WTC11 (cell line): ENCODE results near the gene CPNE4. TPM values are rescaled to one million over a fixed set of nuclear protein-coding genes. Genes with fewer than 3 reads are reported as not detected.

ENCODE experiments used
- ATAC-seq: fragments of 200-7000 bp; cut with Tn5 transposase; 2 replicates; pipeline ENCODE4 v1.10.0; 2021; ENCODE audit warnings: mild to moderate bottlenecking, moderate library complexity
- CTCF ChIA-PET: fragments of 300-600 bp; sonication (Branson Sonifier 250); formaldehyde crosslinking; loops from one replicate; lab custom pipeline; 2021; ENCODE audit warnings: antibody characterized with exemption; lab: Charles Lee
- POLR2A ChIA-PET: fragments of 350-600 bp; sonication (Branson Sonifier 250); formaldehyde crosslinking; loops from one replicate; lab custom pipeline; 2021; ENCODE audit warnings: antibody characterized with exemption; lab: Charles Lee
- DNase-seq: peaks from one replicate; pipeline ENCODE4 v3.0.0; 2021; ENCODE audit warnings: low spot score
- H3K27ac Mint-ChIP-seq: 2 replicates; pipeline ENCODE4 v1.8.0; 2021; ENCODE audit warnings: mixed read lengths
- H3K27me3 Mint-ChIP-seq: 2 replicates; pipeline ENCODE4 v1.8.0; 2021; ENCODE audit warnings: low read depth, mild to moderate bottlenecking, moderate library complexity, mixed read lengths
- H3K36me3 Mint-ChIP-seq: 2 replicates; pipeline ENCODE4 v1.8.0; 2021; ENCODE audit warnings: mixed read lengths
- H3K4me1 Mint-ChIP-seq: 2 replicates; pipeline ENCODE4 v1.8.0; 2022; ENCODE audit warnings: mixed read lengths
- H3K4me3 Mint-ChIP-seq: 2 replicates; pipeline ENCODE4 v1.8.0; 2021; ENCODE audit warnings: mild to moderate bottlenecking, moderate library complexity, mixed read lengths
- H3K9me3 Mint-ChIP-seq: 2 replicates; pipeline ENCODE4 v1.8.0; 2021; ENCODE audit warnings: mixed read lengths
- CBFB ChIP-seq: sonication (generic); formaldehyde crosslinking; IDR thresholded peaks from 2 replicates; pipeline ENCODE4 v1.8.1; 2022; ENCODE audit warnings: mild to moderate bottlenecking, low read depth, missing genetic modification reagents
- CREB1 ChIP-seq: sonication (generic); formaldehyde crosslinking; IDR thresholded peaks from 2 replicates; pipeline ENCODE4 v1.8.0; 2023; ENCODE audit warnings: mild to moderate bottlenecking, missing genetic modification reagents
- FOXJ3 ChIP-seq: sonication (generic); formaldehyde crosslinking; IDR thresholded peaks from 2 replicates; pipeline ENCODE4 v1.9.0; 2021; ENCODE audit warnings: missing genetic modification reagents, mild to moderate bottlenecking, borderline replicate concordance
- IRF2 ChIP-seq: sonication (generic); formaldehyde crosslinking; IDR thresholded peaks from 2 replicates; pipeline ENCODE4 v1.8.0; 2022; ENCODE audit warnings: low read depth, missing genetic modification reagents, borderline replicate concordance
- MXD4 ChIP-seq: fragments of 250-450 bp; sonication (Bioruptor Pico); IDR thresholded peaks from 2 replicates; pipeline ENCODE4 v1.8.0; 2021; ENCODE audit warnings: mild to moderate bottlenecking, moderate library complexity, borderline replicate concordance
- TCF7 ChIP-seq: sonication (generic); formaldehyde crosslinking; IDR thresholded peaks from 2 replicates; pipeline ENCODE4 v1.8.0; 2022; ENCODE audit warnings: mild to moderate bottlenecking, low read depth, missing genetic modification reagents, moderate library complexity
- ZNF396 ChIP-seq: fragments of 250-450 bp; sonication (Bioruptor Pico); IDR thresholded peaks from 2 replicates; pipeline ENCODE4 v1.8.0; 2021; ENCODE audit warnings: mild to moderate bottlenecking, moderate library complexity, borderline replicate concordance
- total RNA-seq: library from RNA; stranded (reverse); gene quantifications from 3 replicates; pipeline ENCODE4 v1.2.3, GENCODE V29; 2021
- TF ChIP-seq, protein P1 (sequence below): sonication (generic); formaldehyde crosslinking; conservative IDR thresholded peaks from 2 replicates; pipeline ENCODE4 v1.8.1; 2022; ENCODE audit warnings: mild to moderate bottlenecking, missing genetic modification reagents
- TF ChIP-seq, protein P2 (sequence below): sonication (generic); formaldehyde crosslinking; IDR thresholded peaks from 2 replicates; pipeline ENCODE4 v1.8.0; 2022; ENCODE audit warnings: mild to moderate bottlenecking, missing genetic modification reagents
- TF ChIP-seq, protein P3 (sequence below): sonication (generic); formaldehyde crosslinking; IDR thresholded peaks from 2 replicates; pipeline ENCODE4 v1.8.0; 2022; ENCODE audit warnings: missing genetic modification reagents
- TF ChIP-seq, protein P4 (sequence below): sonication (generic); formaldehyde crosslinking; conservative IDR thresholded peaks from 2 replicates; pipeline ENCODE4 v1.8.1; 2023; ENCODE audit warnings: mild to moderate bottlenecking, low read depth, missing genetic modification reagents, moderate library complexity
- TF ChIP-seq, protein P5 (sequence below): sonication (generic); formaldehyde crosslinking; IDR thresholded peaks from 2 replicates; pipeline ENCODE4 v1.8.1; 2022; ENCODE audit warnings: low read depth, missing genetic modification reagents, borderline replicate concordance
- TF ChIP-seq, protein P6 (sequence below): sonication (generic); formaldehyde crosslinking; IDR thresholded peaks from 2 replicates; pipeline ENCODE4 v1.8.1; 2022; ENCODE audit warnings: low read depth, mild to moderate bottlenecking, moderate library complexity, missing genetic modification reagents, borderline replicate concordance
- TF ChIP-seq, protein P7 (sequence below): sonication (generic); formaldehyde crosslinking; IDR thresholded peaks from 2 replicates; pipeline ENCODE4 v1.8.0; 2023; ENCODE audit warnings: missing genetic modification reagents, mild to moderate bottlenecking, borderline replicate concordance
- TF ChIP-seq, protein P8 (sequence below): fragments of 250-450 bp; sonication (Bioruptor Pico); IDR thresholded peaks from 2 replicates; pipeline ENCODE4 v1.9.0; 2021; ENCODE audit warnings: moderate library complexity, mild to moderate bottlenecking, inconsistent platforms, borderline replicate concordance

CPNE4 gene
- total RNA-seq, 1 experiment from 2014 or later: 2.4 TPM

DNA sequence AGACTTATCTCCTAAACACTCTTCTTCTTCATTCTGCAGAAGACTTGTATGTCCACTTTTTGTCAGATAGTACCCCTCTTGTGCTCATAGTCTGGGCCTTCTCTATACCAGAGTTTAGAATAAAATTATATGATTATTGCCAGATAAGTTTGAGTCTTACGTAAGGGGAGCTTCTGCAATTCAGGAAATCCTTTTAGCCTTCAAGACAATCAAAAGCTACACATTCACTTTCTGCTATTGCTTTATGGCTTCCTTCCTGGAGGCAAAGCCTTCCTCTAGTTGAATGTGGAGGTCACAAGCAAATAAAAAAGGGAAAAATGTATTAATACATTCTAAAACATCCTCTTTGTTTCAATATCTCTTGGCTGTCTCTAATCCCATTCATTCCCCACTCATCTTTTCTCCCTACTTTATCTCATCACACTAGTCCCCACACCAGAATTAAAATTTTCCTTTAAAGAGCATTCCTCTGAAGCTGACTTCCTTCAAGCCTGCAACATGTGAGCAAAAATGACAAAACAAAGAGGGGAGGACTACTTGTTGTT lies 186.8 kb downstream of the CPNE4 start:
- Mint-ChIP-seq H3K36me3 (no peaks in the 10 kb centered on the region), H3K27me3 (no peaks in the 10 kb centered on the region), H3K27ac (no peak overlapping the region)
- ATAC-seq: no peak
- no peak for DNase-seq
- ChIA-PET POLR2A (no interaction called here), CTCF (no interaction called here)
- TF ChIP-seq, protein P1, sequence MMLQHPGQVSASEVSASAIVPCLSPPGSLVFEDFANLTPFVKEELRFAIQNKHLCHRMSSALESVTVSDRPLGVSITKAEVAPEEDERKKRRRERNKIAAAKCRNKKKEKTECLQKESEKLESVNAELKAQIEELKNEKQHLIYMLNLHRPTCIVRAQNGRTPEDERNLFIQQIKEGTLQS (CRISPR knock-in tag): no peak
- TF ChIP-seq FOXJ3 (no peak), TCF7 (CRISPR knock-in tag) (no peak), IRF2 (CRISPR knock-in tag) (no peak), CREB1 (no peak), MXD4 (CRISPR knock-in tag) (no peak), CBFB (no peak), ZNF396 (CRISPR knock-in tag) (no peak)
- TF ChIP-seq, protein P2, sequence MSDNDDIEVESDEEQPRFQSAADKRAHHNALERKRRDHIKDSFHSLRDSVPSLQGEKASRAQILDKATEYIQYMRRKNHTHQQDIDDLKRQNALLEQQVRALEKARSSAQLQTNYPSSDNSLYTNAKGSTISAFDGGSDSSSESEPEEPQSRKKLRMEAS (CRISPR knock-in tag): no peak
- TF ChIP-seq, protein P3, sequence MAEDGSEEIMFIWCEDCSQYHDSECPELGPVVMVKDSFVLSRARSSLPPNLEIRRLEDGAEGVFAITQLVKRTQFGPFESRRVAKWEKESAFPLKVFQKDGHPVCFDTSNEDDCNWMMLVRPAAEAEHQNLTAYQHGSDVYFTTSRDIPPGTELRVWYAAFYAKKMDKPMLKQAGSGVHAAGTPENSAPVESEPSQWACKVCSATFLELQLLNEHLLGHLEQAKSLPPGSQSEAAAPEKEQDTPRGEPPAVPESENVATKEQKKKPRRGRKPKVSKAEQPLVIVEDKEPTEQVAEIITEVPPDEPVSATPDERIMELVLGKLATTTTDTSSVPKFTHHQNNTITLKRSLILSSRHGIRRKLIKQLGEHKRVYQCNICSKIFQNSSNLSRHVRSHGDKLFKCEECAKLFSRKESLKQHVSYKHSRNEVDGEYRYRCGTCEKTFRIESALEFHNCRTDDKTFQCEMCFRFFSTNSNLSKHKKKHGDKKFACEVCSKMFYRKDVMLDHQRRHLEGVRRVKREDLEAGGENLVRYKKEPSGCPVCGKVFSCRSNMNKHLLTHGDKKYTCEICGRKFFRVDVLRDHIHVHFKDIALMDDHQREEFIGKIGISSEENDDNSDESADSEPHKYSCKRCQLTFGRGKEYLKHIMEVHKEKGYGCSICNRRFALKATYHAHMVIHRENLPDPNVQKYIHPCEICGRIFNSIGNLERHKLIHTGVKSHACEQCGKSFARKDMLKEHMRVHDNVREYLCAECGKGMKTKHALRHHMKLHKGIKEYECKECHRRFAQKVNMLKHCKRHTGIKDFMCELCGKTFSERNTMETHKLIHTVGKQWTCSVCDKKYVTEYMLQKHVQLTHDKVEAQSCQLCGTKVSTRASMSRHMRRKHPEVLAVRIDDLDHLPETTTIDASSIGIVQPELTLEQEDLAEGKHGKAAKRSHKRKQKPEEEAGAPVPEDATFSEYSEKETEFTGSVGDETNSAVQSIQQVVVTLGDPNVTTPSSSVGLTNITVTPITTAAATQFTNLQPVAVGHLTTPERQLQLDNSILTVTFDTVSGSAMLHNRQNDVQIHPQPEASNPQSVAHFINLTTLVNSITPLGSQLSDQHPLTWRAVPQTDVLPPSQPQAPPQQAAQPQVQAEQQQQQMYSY (CRISPR knock-in tag): no peak
- TF ChIP-seq, protein P4, sequence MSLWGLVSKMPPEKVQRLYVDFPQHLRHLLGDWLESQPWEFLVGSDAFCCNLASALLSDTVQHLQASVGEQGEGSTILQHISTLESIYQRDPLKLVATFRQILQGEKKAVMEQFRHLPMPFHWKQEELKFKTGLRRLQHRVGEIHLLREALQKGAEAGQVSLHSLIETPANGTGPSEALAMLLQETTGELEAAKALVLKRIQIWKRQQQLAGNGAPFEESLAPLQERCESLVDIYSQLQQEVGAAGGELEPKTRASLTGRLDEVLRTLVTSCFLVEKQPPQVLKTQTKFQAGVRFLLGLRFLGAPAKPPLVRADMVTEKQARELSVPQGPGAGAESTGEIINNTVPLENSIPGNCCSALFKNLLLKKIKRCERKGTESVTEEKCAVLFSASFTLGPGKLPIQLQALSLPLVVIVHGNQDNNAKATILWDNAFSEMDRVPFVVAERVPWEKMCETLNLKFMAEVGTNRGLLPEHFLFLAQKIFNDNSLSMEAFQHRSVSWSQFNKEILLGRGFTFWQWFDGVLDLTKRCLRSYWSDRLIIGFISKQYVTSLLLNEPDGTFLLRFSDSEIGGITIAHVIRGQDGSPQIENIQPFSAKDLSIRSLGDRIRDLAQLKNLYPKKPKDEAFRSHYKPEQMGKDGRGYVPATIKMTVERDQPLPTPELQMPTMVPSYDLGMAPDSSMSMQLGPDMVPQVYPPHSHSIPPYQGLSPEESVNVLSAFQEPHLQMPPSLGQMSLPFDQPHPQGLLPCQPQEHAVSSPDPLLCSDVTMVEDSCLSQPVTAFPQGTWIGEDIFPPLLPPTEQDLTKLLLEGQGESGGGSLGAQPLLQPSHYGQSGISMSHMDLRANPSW (CRISPR knock-in tag): no peak
- TF ChIP-seq, protein P5, sequence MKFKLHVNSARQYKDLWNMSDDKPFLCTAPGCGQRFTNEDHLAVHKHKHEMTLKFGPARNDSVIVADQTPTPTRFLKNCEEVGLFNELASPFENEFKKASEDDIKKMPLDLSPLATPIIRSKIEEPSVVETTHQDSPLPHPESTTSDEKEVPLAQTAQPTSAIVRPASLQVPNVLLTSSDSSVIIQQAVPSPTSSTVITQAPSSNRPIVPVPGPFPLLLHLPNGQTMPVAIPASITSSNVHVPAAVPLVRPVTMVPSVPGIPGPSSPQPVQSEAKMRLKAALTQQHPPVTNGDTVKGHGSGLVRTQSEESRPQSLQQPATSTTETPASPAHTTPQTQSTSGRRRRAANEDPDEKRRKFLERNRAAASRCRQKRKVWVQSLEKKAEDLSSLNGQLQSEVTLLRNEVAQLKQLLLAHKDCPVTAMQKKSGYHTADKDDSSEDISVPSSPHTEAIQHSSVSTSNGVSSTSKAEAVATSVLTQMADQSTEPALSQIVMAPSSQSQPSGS (CRISPR knock-in tag): no peak
- TF ChIP-seq, protein P6, sequence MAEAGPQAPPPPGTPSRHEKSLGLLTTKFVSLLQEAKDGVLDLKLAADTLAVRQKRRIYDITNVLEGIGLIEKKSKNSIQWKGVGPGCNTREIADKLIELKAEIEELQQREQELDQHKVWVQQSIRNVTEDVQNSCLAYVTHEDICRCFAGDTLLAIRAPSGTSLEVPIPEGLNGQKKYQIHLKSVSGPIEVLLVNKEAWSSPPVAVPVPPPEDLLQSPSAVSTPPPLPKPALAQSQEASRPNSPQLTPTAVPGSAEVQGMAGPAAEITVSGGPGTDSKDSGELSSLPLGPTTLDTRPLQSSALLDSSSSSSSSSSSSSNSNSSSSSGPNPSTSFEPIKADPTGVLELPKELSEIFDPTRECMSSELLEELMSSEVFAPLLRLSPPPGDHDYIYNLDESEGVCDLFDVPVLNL: no peak
- TF ChIP-seq, protein P7, sequence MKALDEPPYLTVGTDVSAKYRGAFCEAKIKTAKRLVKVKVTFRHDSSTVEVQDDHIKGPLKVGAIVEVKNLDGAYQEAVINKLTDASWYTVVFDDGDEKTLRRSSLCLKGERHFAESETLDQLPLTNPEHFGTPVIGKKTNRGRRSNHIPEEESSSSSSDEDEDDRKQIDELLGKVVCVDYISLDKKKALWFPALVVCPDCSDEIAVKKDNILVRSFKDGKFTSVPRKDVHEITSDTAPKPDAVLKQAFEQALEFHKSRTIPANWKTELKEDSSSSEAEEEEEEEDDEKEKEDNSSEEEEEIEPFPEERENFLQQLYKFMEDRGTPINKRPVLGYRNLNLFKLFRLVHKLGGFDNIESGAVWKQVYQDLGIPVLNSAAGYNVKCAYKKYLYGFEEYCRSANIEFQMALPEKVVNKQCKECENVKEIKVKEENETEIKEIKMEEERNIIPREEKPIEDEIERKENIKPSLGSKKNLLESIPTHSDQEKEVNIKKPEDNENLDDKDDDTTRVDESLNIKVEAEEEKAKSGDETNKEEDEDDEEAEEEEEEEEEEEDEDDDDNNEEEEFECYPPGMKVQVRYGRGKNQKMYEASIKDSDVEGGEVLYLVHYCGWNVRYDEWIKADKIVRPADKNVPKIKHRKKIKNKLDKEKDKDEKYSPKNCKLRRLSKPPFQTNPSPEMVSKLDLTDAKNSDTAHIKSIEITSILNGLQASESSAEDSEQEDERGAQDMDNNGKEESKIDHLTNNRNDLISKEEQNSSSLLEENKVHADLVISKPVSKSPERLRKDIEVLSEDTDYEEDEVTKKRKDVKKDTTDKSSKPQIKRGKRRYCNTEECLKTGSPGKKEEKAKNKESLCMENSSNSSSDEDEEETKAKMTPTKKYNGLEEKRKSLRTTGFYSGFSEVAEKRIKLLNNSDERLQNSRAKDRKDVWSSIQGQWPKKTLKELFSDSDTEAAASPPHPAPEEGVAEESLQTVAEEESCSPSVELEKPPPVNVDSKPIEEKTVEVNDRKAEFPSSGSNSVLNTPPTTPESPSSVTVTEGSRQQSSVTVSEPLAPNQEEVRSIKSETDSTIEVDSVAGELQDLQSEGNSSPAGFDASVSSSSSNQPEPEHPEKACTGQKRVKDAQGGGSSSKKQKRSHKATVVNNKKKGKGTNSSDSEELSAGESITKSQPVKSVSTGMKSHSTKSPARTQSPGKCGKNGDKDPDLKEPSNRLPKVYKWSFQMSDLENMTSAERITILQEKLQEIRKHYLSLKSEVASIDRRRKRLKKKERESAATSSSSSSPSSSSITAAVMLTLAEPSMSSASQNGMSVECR (CRISPR knock-in tag): no peak
- TF ChIP-seq, protein P8, sequence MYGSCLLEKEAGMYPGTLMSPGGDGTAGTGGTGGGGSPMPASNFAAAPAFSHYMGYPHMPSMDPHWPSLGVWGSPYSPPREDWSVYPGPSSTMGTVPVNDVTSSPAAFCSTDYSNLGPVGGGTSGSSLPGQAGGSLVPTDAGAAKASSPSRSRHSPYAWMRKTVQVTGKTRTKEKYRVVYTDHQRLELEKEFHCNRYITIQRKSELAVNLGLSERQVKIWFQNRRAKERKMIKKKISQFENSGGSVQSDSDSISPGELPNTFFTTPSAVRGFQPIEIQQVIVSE (CRISPR knock-in tag): no peak
- TF ChIP-seq, all 79 proteins: peak for 0
- H3K4me1 Mint-ChIP-seq: peaks cover 2% of the 10 kb centered on the region; the same call in 1 of the 2 replicates
- peaks cover 3% of the 10 kb centered on the region; the same call in 1 of the 2 replicates for H3K9me3 Mint-ChIP-seq
- H3K4me3 Mint-ChIP-seq: no peak overlapping the region
